Fibroblast of gingiva (primary cell): ENCODE data around the gene ABCA7.

ENCODE experiments used
- DNase-seq: peaks from one replicate; pipeline ENCODE4 v3.0.0-alpha.2; 2011; ENCODE audit warnings: low read depth

Gene ABCA7

DNA sequence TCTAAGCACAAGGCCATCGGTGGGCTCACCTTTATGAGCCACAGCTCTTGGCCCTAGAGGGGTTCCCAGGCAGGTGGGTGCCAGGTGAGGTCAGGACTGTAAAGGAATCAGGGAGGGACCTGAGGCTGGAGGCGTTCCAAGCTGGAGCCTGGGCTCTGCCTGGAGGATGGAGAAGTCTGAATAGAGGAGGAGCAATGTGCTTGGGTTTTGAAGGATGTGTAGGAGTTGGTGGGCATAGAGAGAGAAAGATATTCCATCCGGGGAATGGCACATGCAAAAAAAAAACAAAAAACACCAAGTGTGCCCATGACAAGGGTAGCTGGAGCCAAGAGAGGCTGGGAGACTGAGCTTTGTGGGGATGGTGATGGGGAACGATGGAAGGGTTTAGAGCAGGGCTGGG, 37.3 kb upstream of the ABCA7 start:
- DNase-seq = no peak

DNA sequence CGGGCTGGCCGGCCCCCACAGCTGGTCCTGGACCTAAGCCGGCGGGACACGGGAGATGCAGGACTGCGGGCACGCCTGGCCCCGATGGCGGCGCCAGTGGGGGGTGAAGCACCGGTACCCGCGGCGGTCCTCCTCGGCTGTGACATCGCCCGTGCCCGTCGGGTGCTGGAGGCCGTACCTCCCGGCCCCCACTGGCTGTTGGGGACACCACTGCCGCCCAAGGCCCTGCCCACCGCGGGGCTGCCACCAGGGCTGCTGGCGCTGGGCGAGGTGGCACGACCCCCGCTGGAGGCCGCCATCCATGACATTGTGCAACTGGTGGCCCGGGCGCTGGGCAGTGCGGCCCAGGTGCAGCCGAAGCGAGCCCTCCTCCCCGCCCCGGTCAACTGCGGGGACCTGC, 36.6 kb upstream of the ABCA7 start:
- no peak for DNase-seq

DNA sequence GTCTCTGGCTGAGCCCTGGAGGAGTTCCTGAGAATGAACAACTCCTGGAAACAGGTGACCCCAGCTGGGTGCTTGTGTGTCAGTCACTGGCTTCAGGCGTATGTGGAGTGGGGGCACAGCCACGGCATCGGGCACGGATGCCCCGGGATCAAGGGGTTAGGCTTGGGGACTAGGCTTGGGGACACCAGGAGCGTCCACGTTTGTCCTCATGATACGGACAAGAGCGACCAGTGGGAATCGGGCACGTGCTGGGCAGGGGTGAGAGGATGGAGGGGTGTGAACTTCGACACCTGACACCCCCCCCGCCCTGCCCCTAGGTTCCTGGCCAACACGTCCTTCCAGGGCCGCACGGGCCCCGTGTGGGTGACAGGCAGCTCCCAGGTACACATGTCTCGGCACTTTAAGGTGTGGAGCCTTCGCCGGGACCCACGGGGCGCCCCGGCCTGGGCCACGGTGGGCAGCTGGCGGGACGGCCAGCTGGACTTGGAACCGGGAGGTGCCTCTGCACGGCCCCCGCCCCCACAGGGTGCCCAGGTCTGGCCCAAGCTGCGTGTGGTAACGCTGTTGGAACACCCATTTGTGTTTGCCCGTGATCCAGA, 35.6 kb upstream of the ABCA7 start:
- no peak for DNase-seq

DNA sequence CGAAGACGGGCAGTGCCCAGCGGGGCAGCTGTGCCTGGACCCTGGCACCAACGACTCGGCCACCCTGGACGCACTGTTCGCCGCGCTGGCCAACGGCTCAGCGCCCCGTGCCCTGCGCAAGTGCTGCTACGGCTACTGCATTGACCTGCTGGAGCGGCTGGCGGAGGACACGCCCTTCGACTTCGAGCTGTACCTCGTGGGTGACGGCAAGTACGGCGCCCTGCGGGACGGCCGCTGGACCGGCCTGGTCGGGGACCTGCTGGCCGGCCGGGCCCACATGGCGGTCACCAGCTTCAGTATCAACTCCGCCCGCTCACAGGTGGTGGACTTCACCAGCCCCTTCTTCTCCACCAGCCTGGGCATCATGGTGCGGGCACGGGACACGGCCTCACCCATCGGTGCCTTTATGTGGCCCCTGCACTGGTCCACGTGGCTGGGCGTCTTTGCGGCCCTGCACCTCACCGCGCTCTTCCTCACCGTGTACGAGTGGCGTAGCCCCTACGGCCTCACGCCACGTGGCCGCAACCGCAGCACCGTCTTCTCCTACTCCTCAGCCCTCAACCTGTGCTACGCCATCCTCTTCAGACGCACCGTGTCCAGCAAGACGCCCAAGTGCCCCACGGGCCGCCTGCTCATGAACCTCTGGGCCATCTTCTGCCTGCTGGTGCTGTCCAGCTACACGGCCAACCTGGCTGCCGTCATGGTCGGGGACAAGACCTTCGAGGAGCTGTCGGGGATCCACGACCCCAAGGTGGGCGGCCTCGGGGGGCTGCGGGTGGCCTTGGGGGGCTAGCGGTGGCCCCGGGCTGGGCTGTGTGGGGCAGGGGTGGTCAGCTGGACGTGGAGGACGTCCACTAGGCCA, 34.9 kb upstream of the ABCA7 start:
- DNase-seq = no peak

DNA sequence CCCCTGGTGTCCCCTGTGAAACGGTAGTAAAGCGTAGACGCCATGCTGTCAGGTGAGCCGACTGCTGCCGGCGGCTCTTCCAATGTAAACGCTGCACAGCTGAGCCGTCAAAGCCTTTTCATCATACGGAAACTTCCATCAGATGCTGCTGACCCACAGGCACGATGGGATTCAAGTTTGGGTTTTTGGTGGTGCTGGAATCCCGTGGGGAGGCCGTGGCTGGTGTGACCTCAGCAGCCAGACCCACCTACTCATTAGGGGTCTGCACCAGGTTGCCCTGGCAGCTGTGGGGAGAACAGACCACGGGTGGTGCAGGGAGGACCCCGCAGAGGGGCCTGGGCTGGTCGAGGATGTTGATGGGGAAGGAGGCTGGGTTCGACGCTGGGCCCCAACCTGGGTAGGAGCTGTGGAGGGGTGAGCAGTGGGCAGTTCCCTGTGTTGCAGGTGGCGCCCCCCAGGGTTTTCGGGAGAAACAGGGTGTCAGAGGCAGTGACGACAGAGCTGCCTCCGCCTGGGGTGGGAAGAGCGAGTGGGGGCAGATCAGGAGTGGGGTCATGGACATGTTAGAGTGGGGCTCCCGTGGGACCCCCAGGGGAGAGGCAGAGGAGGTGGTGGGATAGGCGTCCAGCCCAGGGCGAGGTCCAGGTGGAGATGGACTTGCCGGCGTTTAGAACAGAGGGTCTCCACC, 33.1 kb upstream of the ABCA7 start:
- DNase-seq = no peak

DNA sequence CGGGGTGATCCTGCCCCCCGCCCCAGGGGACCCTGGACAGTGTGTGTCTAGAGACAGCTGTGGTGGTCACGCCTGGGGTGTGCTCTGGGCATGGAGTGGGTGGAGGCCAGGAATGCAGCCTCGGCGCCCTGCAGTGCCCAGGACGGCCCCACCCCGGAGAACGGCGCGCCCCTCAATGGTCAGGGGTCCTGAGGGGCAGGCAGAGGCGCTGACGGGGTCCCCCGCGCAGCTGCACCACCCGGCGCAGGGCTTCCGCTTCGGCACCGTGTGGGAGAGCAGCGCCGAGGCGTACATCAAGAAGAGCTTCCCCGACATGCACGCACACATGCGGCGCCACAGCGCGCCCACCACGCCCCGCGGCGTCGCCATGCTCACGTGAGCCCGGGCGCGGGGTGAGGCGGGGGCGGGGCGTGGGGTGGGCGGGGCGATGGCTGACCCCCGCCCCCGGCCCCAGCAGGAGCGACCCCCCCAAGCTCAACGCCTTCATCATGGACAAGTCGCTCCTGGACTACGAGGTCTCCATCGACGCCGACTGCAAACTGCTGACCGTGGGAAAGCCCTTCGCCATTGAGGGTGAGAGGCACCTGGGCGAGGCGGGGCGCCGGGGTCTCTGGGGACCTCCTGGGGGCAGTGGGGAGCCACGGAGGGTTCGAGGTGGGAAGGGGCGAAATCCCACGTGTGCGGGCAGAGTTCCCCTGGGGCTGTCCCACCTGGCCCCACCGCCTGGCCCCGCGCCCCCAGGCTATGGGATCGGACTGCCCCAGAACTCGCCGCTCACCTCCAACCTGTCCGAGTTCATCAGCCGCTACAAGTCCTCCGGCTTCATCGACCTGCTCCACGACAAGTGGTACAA, 32.3 kb upstream of the ABCA7 start:
- no peak for DNase-seq

DNA sequence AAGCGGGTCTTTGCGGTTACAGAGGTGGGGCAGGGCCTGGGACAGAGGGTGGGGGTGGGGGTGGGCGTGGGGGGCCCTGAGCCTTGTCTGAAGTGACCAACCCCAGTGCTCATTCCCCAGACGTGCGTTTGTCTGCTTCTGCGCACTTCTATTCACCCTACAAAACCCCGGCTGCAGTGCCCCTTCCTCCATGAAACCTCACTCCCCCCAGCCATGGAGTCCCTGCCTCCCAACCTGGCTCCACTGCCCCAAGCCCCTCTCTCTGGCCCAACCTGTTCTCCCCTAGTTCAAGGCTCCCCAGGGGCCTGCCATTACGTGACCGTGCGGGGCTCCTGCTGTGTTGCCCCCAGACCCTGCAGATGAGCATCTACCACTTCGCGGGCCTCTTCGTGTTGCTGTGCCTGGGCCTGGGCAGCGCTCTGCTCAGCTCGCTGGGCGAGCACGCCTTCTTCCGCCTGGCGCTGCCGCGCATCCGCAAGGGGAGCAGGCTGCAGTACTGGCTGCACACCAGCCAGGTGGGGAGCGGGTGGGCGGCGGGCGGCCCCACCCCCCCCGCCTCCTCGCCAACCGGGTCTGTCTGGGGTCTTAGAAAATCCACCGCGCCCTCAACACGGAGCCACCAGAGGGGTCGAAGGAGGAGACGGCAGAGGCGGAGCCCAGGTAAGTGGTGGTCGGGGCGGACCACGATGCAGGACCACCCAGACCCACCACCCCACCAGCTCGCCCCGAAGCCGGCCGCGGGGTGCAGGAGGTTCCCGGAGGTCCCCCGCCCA, 31.5 kb upstream of the ABCA7 start:
- no peak for DNase-seq

DNA sequence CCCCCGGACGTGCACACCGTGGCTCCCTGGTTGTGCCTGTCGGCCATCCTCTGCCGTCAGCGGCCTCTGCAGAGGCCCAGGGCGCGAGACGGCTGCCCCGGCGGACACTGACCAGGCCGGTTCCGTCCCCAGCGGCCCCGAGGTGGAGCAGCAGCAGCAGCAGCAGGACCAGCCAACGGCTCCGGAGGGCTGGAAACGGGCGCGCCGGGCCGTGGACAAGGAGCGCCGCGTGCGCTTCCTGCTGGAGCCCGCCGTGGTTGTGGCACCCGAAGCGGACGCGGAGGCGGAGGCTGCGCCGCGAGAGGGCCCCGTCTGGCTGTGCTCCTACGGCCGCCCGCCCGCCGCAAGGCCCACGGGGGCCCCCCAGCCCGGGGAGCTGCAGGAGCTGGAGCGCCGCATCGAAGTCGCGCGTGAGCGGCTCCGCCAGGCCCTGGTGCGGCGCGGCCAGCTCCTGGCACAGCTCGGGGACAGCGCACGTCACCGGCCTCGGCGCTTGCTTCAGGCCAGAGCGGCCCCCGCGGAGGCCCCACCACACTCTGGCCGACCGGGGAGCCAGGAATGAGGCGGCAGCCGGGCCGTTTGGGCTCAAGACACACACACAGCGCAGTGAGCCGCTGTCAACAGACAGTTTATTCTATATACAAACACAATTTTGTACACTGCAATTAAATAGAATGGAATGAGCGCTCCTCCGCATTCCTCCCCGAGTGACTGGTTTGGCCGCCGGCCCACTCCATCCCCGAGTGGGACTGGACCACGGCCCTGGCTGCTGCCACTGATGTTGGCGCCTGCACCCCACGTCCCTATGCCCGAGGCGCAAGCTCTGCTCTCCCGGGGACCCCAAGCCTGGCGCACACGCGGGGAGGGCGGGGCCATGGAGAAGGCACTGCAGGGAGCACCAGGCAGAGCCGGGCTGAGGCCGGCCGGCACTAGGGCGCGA, 30.6 kb upstream of the ABCA7 start:
- peak; percentile 92 for DNase-seq

DNA sequence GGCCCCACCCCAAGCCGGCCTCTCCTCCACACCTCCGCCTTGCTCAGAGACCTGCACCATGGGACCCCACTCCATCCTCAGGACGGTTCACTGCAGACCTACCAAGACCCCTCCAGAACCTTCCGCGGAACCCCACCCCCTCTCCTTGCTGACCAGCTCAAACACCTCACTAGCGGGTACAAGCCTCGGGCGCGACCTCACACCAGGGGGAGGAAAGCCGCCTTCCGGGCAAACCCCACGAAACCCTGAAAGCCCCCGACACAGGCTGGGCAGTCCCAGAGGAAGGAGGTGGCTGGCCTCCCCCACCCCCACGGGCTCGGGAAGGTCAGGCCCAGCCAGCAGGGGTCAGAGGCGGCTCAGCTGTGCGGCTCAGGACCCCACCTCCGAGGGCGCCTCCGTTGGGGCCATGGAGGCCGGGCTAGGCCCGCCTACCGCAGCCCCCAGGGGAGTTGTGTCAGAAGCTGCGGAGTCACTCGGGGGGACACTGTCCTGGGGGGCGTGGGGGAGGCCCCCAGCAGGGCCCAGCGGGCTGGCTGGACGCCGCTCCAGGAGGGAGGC, 29.8 kb upstream of the ABCA7 start:
- DNase-seq = no peak

DNA sequence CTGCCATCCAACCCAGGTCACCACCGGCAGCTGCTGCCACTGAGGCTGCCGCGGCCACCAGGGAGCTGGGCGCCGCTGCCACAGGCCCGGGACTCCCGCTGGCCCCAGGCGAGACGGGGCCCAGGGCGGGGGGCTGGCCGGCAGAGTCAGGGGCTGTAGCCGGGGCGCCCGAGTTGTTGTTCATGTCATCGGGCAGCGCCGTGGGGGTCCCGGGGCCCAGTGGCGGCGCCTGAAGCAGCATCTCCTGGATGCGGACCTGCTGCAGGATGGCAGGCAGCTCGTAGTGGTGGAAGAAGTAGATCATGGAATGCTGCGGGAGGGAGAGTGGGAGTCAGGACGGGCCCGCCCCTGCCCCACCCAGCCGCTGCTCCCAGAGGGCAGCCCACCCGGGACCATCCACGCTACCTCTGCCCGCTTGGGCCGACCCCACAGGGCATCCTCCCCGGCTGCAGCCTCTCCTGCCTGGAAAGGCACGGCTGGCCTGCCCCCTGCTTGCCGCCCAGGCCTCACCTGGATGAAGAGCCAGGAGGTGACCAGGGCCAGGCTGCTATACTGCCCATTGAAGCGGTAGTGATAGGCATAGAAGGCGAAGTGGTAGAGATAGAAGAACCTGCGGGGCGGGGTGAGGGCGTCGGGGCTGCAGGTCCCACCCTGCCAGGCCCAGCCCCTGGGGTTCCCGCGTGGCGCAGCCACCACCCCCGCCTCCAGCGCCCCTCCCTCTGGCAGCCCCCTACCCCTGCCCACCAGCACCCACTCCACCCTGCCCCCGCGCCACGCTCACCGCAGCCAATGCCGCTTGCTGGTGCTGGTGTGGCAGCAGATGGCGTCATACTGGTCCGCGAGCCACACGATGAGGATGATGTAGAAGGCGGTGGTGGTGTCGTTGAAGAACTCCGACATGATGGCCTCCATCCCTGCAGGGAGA, 29.1 kb upstream of the ABCA7 start:
- no peak for DNase-seq

DNA sequence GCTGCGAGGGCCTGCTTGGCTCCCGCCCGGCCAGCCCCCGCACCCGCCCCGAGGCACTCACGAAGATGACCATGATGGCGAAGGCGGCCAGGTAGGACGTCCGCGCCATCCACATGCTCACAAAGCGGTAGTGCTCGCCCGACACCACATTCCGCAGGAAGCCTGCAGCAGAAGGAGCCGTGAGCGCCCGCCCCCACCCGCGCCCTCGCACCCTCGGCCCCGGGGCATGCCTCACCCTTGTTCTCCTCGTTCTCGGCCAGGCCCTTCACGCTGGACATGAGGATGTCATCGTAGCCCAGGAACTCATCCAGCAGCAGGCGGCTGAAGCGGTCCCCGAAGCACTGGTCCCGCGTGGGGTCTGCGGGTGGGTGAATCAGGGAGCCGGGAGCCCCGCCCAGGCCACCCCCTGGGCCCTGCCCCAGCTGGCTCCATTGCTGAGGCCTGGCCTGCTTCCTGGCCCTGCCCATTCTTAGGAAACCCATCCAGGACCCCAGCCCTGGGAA, 28.0 kb upstream of the ABCA7 start:
- DNase-seq = no peak

DNA sequence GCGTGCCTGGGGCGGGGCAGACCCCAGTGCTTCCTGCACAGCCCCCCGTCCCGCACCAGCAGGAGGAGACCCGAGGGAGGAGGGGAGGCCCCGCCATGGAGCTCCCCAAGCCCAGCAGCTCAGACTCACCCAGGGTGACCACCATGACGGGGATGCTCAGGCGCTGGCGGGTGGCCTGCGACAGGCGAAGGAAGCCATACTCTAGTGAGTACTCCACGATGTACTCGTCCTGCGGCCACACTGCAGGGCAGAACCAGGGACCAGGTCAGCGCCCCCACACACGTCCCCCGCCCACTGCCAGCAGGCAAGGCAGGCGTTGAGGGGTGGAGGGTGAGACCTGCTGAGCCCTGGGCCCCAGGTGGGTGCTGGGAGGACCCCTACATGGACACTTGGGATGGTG, 27.6 kb upstream of the ABCA7 start:
- DNase-seq = no peak

DNA sequence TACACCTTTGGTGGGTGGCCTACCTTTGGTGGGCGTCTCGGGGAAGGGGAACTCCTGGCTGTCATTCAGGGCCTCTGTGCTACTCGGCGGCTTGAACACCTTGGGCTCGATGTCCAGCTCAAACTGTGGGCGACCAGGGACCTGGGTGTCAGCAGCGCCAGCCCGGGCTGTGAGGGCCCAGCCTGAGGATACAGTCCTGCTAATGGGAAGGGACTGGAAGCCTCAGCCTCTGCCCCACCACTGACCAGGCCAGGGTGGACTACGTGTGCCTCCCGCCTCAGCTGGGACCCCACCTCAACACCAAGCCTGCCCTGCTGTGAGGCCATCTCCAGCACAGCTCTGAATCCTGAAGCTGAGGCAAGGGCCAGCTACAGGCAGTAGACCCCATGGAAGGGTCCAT, 26.7 kb upstream of the ABCA7 start:
- DNase-seq = no peak

DNA sequence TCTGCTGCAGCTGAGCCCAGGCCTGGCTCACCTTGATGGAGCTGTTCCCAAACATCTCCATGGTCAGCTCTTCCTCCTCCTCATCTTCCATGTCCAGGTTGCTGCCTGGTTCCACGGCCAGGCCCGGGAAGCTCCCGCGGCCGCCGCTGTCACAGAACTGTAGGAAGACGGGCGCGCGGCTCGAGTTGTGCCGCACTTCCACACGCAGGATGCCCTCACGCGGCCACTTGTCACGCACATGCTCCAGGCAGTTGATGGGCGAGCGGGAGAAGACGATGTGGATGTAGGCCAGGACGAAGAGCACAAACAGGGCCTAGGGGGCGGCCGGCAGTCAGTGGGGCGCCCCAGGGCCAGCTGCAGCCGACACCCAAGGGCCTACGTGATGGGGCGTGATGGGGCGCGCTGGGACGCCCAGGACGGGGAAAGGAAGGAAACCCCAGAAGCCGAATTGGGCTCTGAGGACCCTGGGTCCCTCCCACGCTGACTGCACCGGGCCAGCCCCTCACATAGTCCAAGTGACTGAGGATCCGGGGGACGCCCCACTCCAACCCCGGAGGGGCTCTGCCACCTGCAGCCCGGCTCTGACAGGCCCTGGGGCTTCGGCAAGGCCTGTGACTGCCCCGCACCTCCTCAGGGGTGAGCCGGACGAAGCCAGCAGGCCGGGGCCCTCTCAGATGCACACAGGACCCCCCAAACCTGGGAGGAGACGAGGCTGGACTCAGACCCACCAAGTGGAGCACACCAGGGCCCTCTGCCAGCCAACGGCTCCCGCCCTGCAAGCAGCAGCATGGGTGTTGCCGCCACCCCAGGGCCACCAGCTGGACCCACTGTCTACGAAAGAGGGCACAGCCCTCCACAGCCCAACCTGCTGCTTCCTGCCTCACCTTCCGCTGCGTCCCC, 25.5 kb upstream of the ABCA7 start:
- no peak for DNase-seq

DNA sequence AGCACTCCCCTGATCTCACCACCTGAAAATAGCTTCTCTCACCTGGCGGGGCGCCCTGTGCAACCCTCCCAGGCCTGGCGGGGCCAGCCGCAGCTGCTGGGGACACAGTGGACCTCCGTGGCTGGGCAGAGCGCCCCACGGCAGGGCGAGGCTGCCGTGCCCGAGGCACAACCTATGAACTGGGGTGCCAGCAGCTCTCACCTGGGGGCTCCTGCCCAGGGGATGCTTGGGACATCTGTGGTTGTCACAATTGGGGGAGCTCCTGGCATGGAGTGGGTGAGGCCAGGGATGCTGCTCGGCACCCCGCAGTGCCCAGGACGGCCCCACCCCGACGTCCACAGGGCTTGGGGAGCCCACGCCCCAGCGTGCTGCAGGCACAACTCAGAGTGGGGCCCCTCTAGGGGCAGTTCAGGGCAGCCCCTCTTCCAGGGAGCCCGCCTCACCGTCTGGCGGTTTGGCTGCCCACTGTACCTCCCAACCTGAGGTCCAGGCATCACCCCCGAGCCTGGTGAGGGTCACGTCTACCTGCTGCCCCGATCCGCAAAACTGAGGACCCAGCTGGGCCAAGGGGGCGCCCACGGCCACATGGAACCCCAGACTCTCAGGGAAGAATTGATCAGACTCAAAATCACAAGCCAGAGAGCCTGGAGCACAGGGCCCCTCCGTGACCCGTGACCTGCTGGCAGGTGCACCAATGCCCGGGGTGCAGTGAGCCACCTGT, 24.7 kb upstream of the ABCA7 start:
- DNase-seq = no peak

DNA sequence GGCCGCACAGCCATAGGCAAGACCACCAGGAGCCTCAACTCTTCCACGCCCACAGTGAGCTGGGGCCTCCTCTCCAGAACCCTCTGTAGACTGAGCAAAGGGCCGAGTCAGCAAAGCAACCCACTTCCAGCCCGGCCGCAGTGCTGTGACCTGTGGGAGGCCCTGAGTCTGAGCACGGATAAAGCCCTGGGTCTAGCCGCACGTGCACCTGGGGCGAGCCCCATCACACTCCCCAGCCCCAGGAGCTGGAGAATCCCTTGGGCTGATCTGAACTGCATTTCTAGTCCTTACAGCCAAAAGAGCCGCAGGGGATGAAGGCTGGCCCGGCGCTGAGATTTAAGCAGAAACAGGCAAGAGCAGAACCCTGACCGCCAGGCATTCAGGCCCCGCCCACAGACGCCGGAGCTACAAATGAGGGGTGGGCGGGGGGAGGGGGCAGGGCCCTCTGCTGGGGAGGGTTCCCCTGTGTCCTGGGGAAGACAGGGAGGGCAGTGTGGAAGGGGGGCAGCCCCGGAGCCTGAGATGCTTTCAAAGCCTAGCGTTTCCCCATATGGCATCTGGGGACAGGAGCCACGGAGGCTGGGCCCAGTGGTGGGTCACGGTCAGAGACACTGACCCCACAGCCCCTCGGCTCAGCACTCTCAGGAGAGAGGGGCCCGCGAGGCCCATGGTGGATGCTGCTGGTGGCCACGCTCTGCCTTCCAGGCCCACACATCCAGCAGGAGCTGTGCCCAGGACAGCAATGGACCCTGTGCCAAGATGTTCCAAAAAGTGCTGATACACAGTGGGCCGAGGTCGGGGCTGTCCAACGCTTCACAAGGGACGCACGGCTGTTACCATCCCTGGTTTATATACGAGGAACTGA, 23.9 kb upstream of the ABCA7 start:
- DNase-seq = no peak
